Neuronal stem cell (in vitro differentiated cells): ENCODE data around the gene SLC38A10.

Experiments
- DNase-seq: peaks from one replicate; pipeline ENCODE4 v3.0.0-alpha.2; 2013; ENCODE audit warnings: low spot score
- H2AFZ ChIP-seq: one replicate; pipeline ENCODE4 v1.6.1; 2013; ENCODE audit warnings: mild to moderate bottlenecking, low read length, inconsistent platforms
- H2AK5ac ChIP-seq: 2 replicates; pipeline ENCODE4 v1.6.1; 2013; ENCODE audit warnings: low read depth, mild to moderate bottlenecking, inconsistent platforms, low read length, moderate library complexity, mixed read lengths
- H2BK120ac ChIP-seq: 2 replicates; pipeline ENCODE4 v1.6.1; 2013; ENCODE audit warnings: low read depth, mild to moderate bottlenecking, inconsistent platforms, low read length, moderate library complexity, mixed read lengths
- H2BK12ac ChIP-seq: one replicate; pipeline ENCODE4 v1.6.1; 2013; ENCODE audit warnings: low read length, inconsistent platforms
- H2BK15ac ChIP-seq: 2 replicates; pipeline ENCODE4 v1.6.1; 2013; ENCODE audit warnings: mild to moderate bottlenecking, low read length, inconsistent platforms, mixed read lengths
- H2BK5ac ChIP-seq: one replicate; pipeline ENCODE4 v1.6.1; 2013; ENCODE audit warnings: inconsistent platforms, mild to moderate bottlenecking, low read length, moderate library complexity
- H3K14ac ChIP-seq: one replicate; pipeline ENCODE4 v1.6.1; 2013; ENCODE audit warnings: low read length, inconsistent platforms
- H3K18ac ChIP-seq: 2 replicates; pipeline ENCODE4 v1.6.1; 2013; ENCODE audit warnings: low read length, inconsistent platforms
- H3K23ac ChIP-seq: 2 replicates; pipeline ENCODE4 v1.6.1; 2013; ENCODE audit warnings: low read depth, mild to moderate bottlenecking, mixed read lengths, low read length, inconsistent platforms; ENCODE audit not compliant: poor library complexity
- H3K27ac ChIP-seq: replicated peaks from 3 replicates; pipeline ENCODE4 v1.5.1; 2013; ENCODE audit warnings: low read length, inconsistent platforms
- H3K27me3 ChIP-seq, 3 experiments: 2 replicates each; pipeline ENCODE4 v1.6.1; 2013; ENCODE audit warnings: low read length in 3 of 3, mild to moderate bottlenecking in 2 of 3, inconsistent platforms in 1 of 3, low read depth in 1 of 3, mixed read lengths in 1 of 3, moderate library complexity in 1 of 3; ENCODE audit not compliant: control insufficient read depth in 3 of 3, insufficient read depth in 3 of 3
- H3K36me3 ChIP-seq, 2 donors: replicated peaks in 1 of 2; 2 replicates each; pipeline ENCODE4 v1.6.1; 2013; ENCODE audit warnings: low read length in 2 of 2; ENCODE audit not compliant: control insufficient read depth in 2 of 2, insufficient read depth in 2 of 2
- H3K4ac ChIP-seq: 2 replicates; pipeline ENCODE4 v1.6.1; 2013; ENCODE audit warnings: inconsistent platforms, mild to moderate bottlenecking, low read length, moderate library complexity
- H3K4me1 ChIP-seq, 2 donors: 1 replicate in 1 of 2; 2 replicates in 1 of 2; pipeline ENCODE4 v1.6.1; 2013; ENCODE audit warnings: low read length in 2 of 2, low read depth in 1 of 2; ENCODE audit not compliant: control insufficient read depth in 2 of 2, insufficient read depth in 1 of 2
- H3K4me2 ChIP-seq: one replicate; pipeline ENCODE4 v1.6.1; 2013; ENCODE audit warnings: mild to moderate bottlenecking, low read length, inconsistent platforms; ENCODE audit not compliant: insufficient read depth, poor library complexity, severe bottlenecking
- H3K4me3 ChIP-seq, 2 donors: 2 replicates each; pipeline ENCODE4 v1.5.1; 2013; ENCODE audit warnings: low read length in 2 of 2, mild to moderate bottlenecking in 2 of 2, inconsistent platforms in 1 of 2, moderate library complexity in 1 of 2
- H3K79me1 ChIP-seq: one replicate; pipeline ENCODE4 v1.6.1; 2013; ENCODE audit warnings: low read depth, mild to moderate bottlenecking, inconsistent platforms, low read length, moderate library complexity
- H3K9ac ChIP-seq: one replicate; pipeline ENCODE4 v1.6.1; 2013; ENCODE audit warnings: mild to moderate bottlenecking, low read depth, low read length, inconsistent platforms; ENCODE audit not compliant: poor library complexity
- H3K9me3 ChIP-seq, 2 donors: replicated peaks in 1 of 2; 2 replicates each; pipeline versions ENCODE3 to v1.6.1; 2013; ENCODE audit warnings: low read length in 2 of 2, mild to moderate bottlenecking in 2 of 2, inconsistent platforms in 1 of 2, low read depth in 1 of 2, mixed read lengths in 1 of 2, moderate library complexity in 1 of 2; ENCODE audit not compliant: control insufficient read depth in 2 of 2, insufficient read depth in 1 of 2
- H4K8ac ChIP-seq: one replicate; pipeline ENCODE4 v1.6.1; 2013; ENCODE audit warnings: low read depth, mild to moderate bottlenecking, inconsistent platforms, low read length, moderate library complexity
- H4K91ac ChIP-seq: one replicate; pipeline ENCODE4 v1.6.1; 2013; ENCODE audit warnings: low read length, low read depth, mild to moderate bottlenecking, inconsistent platforms; ENCODE audit not compliant: poor library complexity
- WGBS, 2 donors: extraction: QIAGEN DNeasy Blood & Tissue Kit; methylation state at CpG; one replicate each; pipeline ENCODE4 v1.1.7; 2013; ENCODE audit warnings: missing lambda C conversion rate in 2 of 2, mixed read lengths in 1 of 2; ENCODE audit not compliant: insufficient read length in 2 of 2, insufficient replicate concordance in 1 of 2; ENCODE audit errors: extremely low coverage in 2 of 2; 5-methylcytosine and 5-hydroxymethylcytosine counted together

The SLC38A10 gene

GRCh38 chr17:81295676-81296381 is 722 bp upstream of the SLC38A10 start:
- Histone ChIP-seq H3K14ac (no peak overlapping the region), H3K23ac (no peak overlapping the region), H3K27ac (no peak overlapping the region), H3K79me1 (peaks cover 15% of the 10 kb centered on the region), H3K4me2 (peak overlapping the region; percentile 98), H2BK15ac (no peak overlapping the region), H3K4me3 (peak overlapping the region; percentile 66 to 87), H3K18ac (peak overlapping the region; percentile 94), H2BK12ac (no peak overlapping the region), H3K36me3 (peaks cover 0 to 2% of the 10 kb centered on the region in 2 donors), H3K9me3 (peaks cover 0 to 4% of the 10 kb centered on the region in 2 donors), H3K4me1 (peaks cover 9% of the 10 kb centered on the region in 2 donors), H3K4ac (no peak overlapping the region), H2BK5ac (peak overlapping the region; percentile 7), H2AFZ (peak overlapping the region; percentile 94), H4K8ac (no peak overlapping the region), H3K9ac (peak overlapping the region; percentile 85), H3K27me3 (no peaks in the 10 kb centered on the region), H4K91ac (no peak overlapping the region), H2AK5ac (peak overlapping the region; percentile 7), H2BK120ac (no peak overlapping the region)
- DNase-seq, result no peak
- WGBS, 2 donors, result no CpG with 5 or more reads among the region's 22 CpGs

- peak overlapping the region; percentile 94 for H2AFZ ChIP-seq
- H2BK12ac ChIP-seq, result peak overlapping the region; percentile 22
- peak overlapping the region; percentile 7 for H2BK5ac ChIP-seq
- H3K18ac ChIP-seq, result peak overlapping the region; percentile 89
- no peak overlapping the region for H2BK120ac ChIP-seq
- H3K4ac ChIP-seq, result peak overlapping the region; percentile 37
- DNase-seq, result no peak
- peak overlapping the region; percentile 75 for H2AK5ac ChIP-seq
- H2BK15ac ChIP-seq, result no peak overlapping the region
- H3K79me1 ChIP-seq, result peaks cover 16% of the 10 kb centered on the region
- no peak overlapping the region for H4K91ac ChIP-seq
- no peak overlapping the region for H3K27ac ChIP-seq
- H3K36me3 ChIP-seq, result peaks cover 1 to 10% of the 10 kb centered on the region in 2 donors
- peak overlapping the region; percentile 98 for H3K23ac ChIP-seq
- H3K9me3 ChIP-seq, result no peaks in the 10 kb centered on the region
- H3K4me2 ChIP-seq, result peak overlapping the region; percentile 98
- H3K14ac ChIP-seq, result peak overlapping the region; percentile 56
- H3K4me1 ChIP-seq, result peaks cover 5 to 9% of the 10 kb centered on the region in 2 donors
- WGBS, 2 donors, result no CpG with 5 or more reads among the region's 48 CpGs
- H3K27me3 ChIP-seq, result no peaks in the 10 kb centered on the region
- peak overlapping the region; percentile 66 to 87 for H3K4me3 ChIP-seq
- peak overlapping the region; percentile 93 for H3K9ac ChIP-seq
- no peak overlapping the region for H4K8ac ChIP-seq
These were observed 536 bp downstream of the SLC38A10 start for GRCh38 chr17:81294512-81295030.

- Histone ChIP-seq H4K91ac (no peak overlapping the region), H2AFZ (no peak overlapping the region), H2BK15ac (no peak overlapping the region), H3K27me3 (no peaks in the 10 kb centered on the region), H3K79me1 (peaks cover 19% of the 10 kb centered on the region), H3K23ac (no peak overlapping the region), H3K4me1 (peaks cover 5 to 9% of the 10 kb centered on the region in 2 donors), H3K9me3 (no peaks in the 10 kb centered on the region), H4K8ac (no peak overlapping the region), H2BK120ac (no peak overlapping the region), H2BK12ac (no peak overlapping the region), H3K14ac (no peak overlapping the region), H3K9ac (no peak overlapping the region), H3K36me3 (peaks cover 8 to 30% of the 10 kb centered on the region in 2 donors), H3K27ac (no peak overlapping the region), H3K18ac (no peak overlapping the region), H2BK5ac (no peak overlapping the region), H3K4ac (no peak overlapping the region), H3K4me2 (no peak overlapping the region), H2AK5ac (no peak overlapping the region), H3K4me3 (no peak overlapping the region)
- WGBS, 2 donors, result no CpG with 5 or more reads among the region's 12 CpGs
- no peak for DNase-seq
These were observed 2.7 kb downstream of the SLC38A10 start for GRCh38 chr17:81292450-81292849.

GRCh38 chr17:81291662-81292061 is 3.4 kb downstream of the SLC38A10 start:
- no peak overlapping the region for H3K14ac ChIP-seq
- no peak overlapping the region for H3K27ac ChIP-seq
- no peak overlapping the region for H2AK5ac ChIP-seq
- H4K8ac ChIP-seq, result no peak overlapping the region
- H3K79me1 ChIP-seq, result peaks cover 19% of the 10 kb centered on the region
- no peak overlapping the region for H2BK15ac ChIP-seq
- peaks cover 8 to 36% of the 10 kb centered on the region in 2 donors for H3K36me3 ChIP-seq
- peaks cover 5 to 9% of the 10 kb centered on the region in 2 donors for H3K4me1 ChIP-seq
- H3K9me3 ChIP-seq, result no peaks in the 10 kb centered on the region
- WGBS, 2 donors, result no CpG with 5 or more reads among the region's 16 CpGs
- H2BK120ac ChIP-seq, result no peak overlapping the region
- no peak overlapping the region for H3K4ac ChIP-seq
- H3K23ac ChIP-seq, result no peak overlapping the region
- no peak overlapping the region for H2AFZ ChIP-seq
- H3K4me3 ChIP-seq, result no peak overlapping the region
- H2BK12ac ChIP-seq, result peak overlapping the region; percentile 24
- H3K4me2 ChIP-seq, result no peak overlapping the region
- H3K18ac ChIP-seq, result no peak overlapping the region
- H3K27me3 ChIP-seq, result no peaks in the 10 kb centered on the region
- no peak for DNase-seq
- H3K9ac ChIP-seq, result no peak overlapping the region
- no peak overlapping the region for H4K91ac ChIP-seq
- no peak overlapping the region for H2BK5ac ChIP-seq
